ENCODE data around the gene FBXL3.

DNA sequence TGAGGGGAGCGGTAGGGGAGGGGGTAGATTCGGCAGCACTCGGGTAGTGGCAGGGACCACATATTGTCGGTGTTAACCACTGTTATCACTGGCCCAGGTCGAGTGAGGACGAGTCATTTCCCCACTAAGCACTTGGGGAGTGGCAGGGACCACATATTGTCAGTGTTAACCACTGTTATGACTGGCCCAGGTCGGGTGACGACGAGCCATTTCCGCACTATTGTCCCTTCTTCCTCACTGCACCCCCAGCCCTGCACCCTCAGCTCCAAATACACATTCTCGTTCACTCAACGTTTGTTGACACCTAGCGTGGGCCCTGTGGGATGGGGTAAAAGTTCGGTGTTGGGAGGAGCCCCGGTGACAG is 35.5 kb downstream of the FBXL3 start:
- TF ChIP-seq, protein P1, sequence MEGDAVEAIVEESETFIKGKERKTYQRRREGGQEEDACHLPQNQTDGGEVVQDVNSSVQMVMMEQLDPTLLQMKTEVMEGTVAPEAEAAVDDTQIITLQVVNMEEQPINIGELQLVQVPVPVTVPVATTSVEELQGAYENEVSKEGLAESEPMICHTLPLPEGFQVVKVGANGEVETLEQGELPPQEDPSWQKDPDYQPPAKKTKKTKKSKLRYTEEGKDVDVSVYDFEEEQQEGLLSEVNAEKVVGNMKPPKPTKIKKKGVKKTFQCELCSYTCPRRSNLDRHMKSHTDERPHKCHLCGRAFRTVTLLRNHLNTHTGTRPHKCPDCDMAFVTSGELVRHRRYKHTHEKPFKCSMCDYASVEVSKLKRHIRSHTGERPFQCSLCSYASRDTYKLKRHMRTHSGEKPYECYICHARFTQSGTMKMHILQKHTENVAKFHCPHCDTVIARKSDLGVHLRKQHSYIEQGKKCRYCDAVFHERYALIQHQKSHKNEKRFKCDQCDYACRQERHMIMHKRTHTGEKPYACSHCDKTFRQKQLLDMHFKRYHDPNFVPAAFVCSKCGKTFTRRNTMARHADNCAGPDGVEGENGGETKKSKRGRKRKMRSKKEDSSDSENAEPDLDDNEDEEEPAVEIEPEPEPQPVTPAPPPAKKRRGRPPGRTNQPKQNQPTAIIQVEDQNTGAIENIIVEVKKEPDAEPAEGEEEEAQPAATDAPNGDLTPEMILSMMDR (IDR thresholded peaks at IDR 0.05; ENCODE audit: insufficient read depth, low read depth, low read length): no peak
- no peak for TF ChIP-seq EZH2 (IDR thresholded peaks at IDR 0.05; ENCODE audit: insufficient read depth, low read length)
